ENCODE results near the gene CFAP77. TPM values are rescaled to one million over a fixed set of nuclear protein-coding genes. Genes with fewer than 3 reads are reported as not detected.
A peak's percentile ranks its signal among the peaks of the same experiment; 100 is the strongest.

The CFAP77 gene
- polyA plus RNA-seq, 3 donors = not detected

- Histone ChIP-seq H3K27ac (ENCODE audit: low read depth in 1 of 2, low read length in 2 of 2) (no peak overlapping the region), H3K4me1 (ENCODE audit: control insufficient read depth in 1 of 2, insufficient read depth in 2 of 2, low read length in 2 of 2) (peaks cover 14 to 16% of the 10 kb centered on the region in 2 donors), H3K4me2 (replicated peaks; ENCODE audit: extremely low read depth, low read length, poor library complexity, severe bottlenecking) (no peak overlapping the region), H3K9ac (ENCODE audit: insufficient read depth, low read length, poor library complexity, severe bottlenecking) (no peak overlapping the region), H3K9me3 (replicated peaks in 1 of 2; ENCODE audit: control insufficient read depth in 1 of 2, insufficient read depth in 1 of 2, low read length in 2 of 2) (no peaks in the 10 kb centered on the region), H3K79me2 (ENCODE audit: insufficient read depth, low read length) (no peaks in the 10 kb centered on the region), H3K4me3 (replicated peaks in 1 of 3; ENCODE audit: low read depth in 2 of 3, low read length in 3 of 3) (no peak overlapping the region), H3K36me3 (replicated peaks in 1 of 2; ENCODE audit: control insufficient read depth in 1 of 2, insufficient read depth in 2 of 2, low read length in 2 of 2) (peaks cover 0 to 8% of the 10 kb centered on the region in 2 donors), H2AFZ (ENCODE audit: insufficient read depth, low read depth, low read length, poor library complexity, severe bottlenecking) (no peak overlapping the region), H3K27me3 (ENCODE audit: control insufficient read depth in 2 of 2, insufficient read depth in 2 of 2, low read length in 2 of 2) (peaks cover 23 to 29% of the 10 kb centered on the region in 2 donors), H4K20me1 (ENCODE audit: insufficient read depth, low read length) (no peaks in the 10 kb centered on the region)
- 94% methylated on average over 12 of the region's 13 CpGs for WGBS (ENCODE audit: insufficient coverage)
- Mint-ChIP-seq H3K27ac (no peak overlapping the region), H3K4me1 (peaks cover 22% of the 10 kb centered on the region), H3K27me3 (ENCODE audit: low read depth in 3 of 3) (peaks cover 23 to 30% (median 27%) of the 10 kb centered on the region in 3 donors), H3K36me3 (peaks cover 19 to 32% of the 10 kb centered on the region in 2 donors), H3K4me3 (no peak overlapping the region), H3K9me3 (peaks cover 0 to 6% (median 0%) of the 10 kb centered on the region in 7 donors)
- intact Hi-C loops (cut with micrococcal nuclease) = no loop called here
- DNase-seq = no peak
- no peak for TF ChIP-seq CTCF (IDR thresholded peaks at IDR 0.05)
These were observed 184.4 kb downstream of the CFAP77 start for GRCh38 chr9:132594412-132594811.

GRCh38 chr9:132595319-132595718 lies 185.3 kb downstream of the CFAP77 start:
- no peaks in the 10 kb centered on the region for H3K9me3 ChIP-seq (replicated peaks in 1 of 2; ENCODE audit: control insufficient read depth in 1 of 2, insufficient read depth in 1 of 2, low read length in 2 of 2)
- H3K4me2 ChIP-seq (replicated peaks; ENCODE audit: extremely low read depth, low read length, poor library complexity, severe bottlenecking) = no peak overlapping the region
- peaks cover 14 to 16% of the 10 kb centered on the region in 2 donors for H3K4me1 ChIP-seq (ENCODE audit: control insufficient read depth in 1 of 2, insufficient read depth in 2 of 2, low read length in 2 of 2)
- no peaks in the 10 kb centered on the region for H3K79me2 ChIP-seq (ENCODE audit: insufficient read depth, low read length)
- Mint-ChIP-seq H3K27ac (peak overlapping the region in 1 of 7 donors; percentile 6), H3K9me3 (peaks cover 0 to 3% (median 0%) of the 10 kb centered on the region in 7 donors), H3K4me1 (peaks cover 22% of the 10 kb centered on the region), H3K4me3 (no peak overlapping the region), H3K27me3 (ENCODE audit: low read depth in 3 of 3) (peaks cover 16 to 22% (median 20%) of the 10 kb centered on the region in 3 donors), H3K36me3 (peaks cover 25 to 40% of the 10 kb centered on the region in 2 donors)
- no peak for TF ChIP-seq CTCF (IDR thresholded peaks at IDR 0.05)
- no peak overlapping the region for H3K4me3 ChIP-seq (replicated peaks in 1 of 3; ENCODE audit: low read depth in 2 of 3, low read length in 3 of 3)
- no peaks in the 10 kb centered on the region for H4K20me1 ChIP-seq (ENCODE audit: insufficient read depth, low read length)
- 98% methylated on average over 5 of the region's 6 CpGs for WGBS (ENCODE audit: insufficient coverage)
- intact Hi-C loops (cut with micrococcal nuclease) = no loop called here
- H2AFZ ChIP-seq (ENCODE audit: insufficient read depth, low read depth, low read length, poor library complexity, severe bottlenecking) = no peak overlapping the region
- H3K36me3 ChIP-seq (replicated peaks in 1 of 2; ENCODE audit: control insufficient read depth in 1 of 2, insufficient read depth in 2 of 2, low read length in 2 of 2) = peaks cover 0 to 12% of the 10 kb centered on the region in 2 donors
- H3K9ac ChIP-seq (ENCODE audit: insufficient read depth, low read length, poor library complexity, severe bottlenecking) = no peak overlapping the region
- peaks cover 18 to 20% of the 10 kb centered on the region in 2 donors for H3K27me3 ChIP-seq (ENCODE audit: control insufficient read depth in 2 of 2, insufficient read depth in 2 of 2, low read length in 2 of 2)
- no peak for DNase-seq
- no peak overlapping the region for H3K27ac ChIP-seq (ENCODE audit: low read depth in 1 of 2, low read length in 2 of 2)
